Smooth muscle cell of the brain vasculature (primary cell): ENCODE results near the gene PAEP.

Source experiments
- DNase-seq: peaks from one replicate; pipeline ENCODE4 v3.0.0-alpha.2; 2012; ENCODE audit warnings: low read depth, low spot score

PAEP gene

GRCh38 chr9:135614821-135615665, 53.5 kb downstream of the PAEP start:
- no peak for DNase-seq

- no peak for DNase-seq
Observed at GRCh38 chr9:135615666-135616618, 54.4 kb downstream of the PAEP start.
